HG03354 (cell line): Measurements from ENCODE around the gene THRA.
A peak's percentile ranks its signal among the peaks of the same experiment; 100 is the strongest.

Experiments
- ATAC-seq: cut with Tn5 transposase; IDR thresholded peaks from one replicate; pipeline ENCODE4 v1.9.1; 2021; ENCODE audit warnings: mild to moderate bottlenecking; ENCODE audit not compliant: unreplicated experiment, poor library complexity, severe bottlenecking

The THRA gene

GRCh38 chr17:40095944-40096791, 33.4 kb downstream of the THRA start:
- ATAC-seq = peak; percentile 57

DNA sequence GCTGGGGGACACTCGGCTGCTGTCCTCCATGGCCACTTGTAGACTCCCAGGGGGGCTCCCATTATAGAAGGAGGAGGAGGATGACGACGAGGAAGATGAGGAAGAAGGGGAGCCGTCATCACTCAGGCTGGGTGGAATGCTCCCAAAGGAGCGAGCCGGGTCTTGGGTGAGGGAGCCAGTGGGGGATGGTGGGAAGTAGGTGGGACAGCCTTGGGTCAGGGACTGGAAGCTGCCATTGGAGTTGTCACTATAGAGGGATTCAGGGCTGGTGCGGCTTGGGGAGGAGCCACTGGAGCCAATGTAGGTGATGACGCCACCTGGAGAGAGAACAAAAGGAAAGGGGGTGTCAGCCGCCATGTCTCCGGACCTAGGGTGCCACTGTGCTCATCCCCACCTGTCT, 34.3 kb downstream of the THRA start:
- ATAC-seq = no peak

DNA sequence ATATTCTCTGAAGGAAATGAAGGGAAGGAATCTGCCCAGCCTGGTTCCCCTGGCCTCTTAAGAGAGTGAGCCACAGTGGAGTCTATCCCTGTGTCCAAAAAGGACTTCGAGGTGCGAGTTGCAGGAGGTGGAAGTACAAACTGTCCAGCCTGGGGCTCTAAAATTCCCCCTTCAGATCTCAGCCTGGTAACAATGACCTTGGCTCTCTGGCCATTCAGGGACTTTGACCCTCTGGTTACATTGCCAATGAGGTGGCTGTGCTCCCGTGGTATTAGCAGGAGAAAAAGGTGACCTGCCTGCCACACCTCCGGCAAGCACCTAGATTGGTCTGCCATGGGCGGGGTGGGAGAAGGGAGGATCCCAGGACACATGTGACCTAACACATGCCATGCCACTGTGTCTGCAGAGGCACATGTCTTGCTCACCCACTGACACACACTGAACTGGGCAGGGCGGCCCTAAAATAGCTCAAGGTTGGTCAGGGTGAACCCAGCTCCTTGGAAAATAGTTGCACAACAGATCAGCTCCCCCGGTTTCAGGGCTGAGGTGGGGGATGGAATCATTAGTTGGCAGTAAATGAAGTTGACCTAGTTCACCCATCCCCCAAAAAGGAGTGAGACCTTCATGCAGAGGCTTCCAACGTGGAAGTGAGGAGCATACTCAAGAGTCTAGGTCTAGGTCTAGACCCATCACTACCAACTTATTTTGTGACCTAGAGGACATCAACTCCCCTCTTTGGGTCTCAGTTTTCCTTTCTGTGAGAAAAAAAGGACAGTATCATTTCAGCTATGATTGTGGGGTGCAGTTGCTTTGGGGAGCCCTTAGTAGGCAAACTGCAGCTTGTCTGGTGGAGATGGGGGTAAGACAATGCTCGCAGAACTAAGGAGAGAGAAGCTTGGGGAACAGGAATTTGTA, 35.4 kb downstream of the THRA start:
- no peak for ATAC-seq

GRCh38 chr17:40098846-40099618, 36.3 kb downstream of the THRA start:
- ATAC-seq = peak; percentile 63

DNA sequence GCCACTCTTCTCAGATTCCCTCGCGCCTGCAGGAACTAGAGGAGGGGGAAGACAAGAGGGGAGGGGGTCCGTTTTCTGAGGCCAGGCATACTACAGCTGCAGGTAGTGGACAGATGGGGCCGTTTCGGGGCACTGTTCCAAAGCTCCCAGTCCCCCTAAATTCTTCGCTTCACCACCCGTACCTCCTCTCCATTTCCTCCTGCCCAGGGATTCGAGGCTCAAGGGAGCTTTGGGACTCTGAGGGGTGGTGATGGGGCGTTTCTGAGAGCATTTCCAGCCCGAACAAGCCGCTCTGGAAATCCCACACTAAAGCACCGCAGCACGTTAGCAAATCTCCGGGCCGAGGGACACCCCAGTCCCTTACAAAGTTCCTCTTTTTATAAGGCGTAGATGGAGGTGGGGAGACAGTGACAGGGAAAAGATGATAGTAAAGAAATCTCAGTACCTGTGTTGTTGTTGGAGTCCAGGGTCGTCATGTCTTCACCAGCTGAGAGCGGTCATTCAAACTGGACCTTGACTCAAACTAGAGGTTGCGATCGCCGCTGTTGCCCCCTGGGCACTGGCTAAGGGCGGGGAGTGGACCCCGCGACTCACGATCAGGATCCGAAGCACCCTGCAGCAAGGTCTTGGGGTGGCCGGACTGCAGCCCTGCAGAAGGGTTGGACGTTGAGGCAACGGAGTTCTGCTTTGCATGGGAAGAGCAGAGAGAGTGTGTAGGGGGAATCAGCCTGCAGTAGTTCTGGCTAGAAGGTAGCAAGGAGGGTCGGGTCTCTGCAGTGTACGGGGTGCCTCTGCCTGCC, 37.1 kb downstream of the THRA start:
- ATAC-seq = no peak

DNA sequence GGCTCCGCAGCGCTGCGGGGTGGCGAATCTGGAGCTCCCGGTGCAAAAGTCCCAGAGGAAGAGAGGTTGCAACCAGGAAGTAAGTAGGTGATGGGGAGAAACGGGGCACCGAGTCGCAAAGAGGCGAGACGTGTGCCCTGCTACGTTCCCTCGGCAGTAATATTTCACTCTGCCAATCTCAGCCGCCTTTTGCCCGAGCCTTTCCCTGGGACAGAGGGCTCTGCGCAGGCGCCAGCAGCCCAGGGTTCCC, 37.6 kb downstream of the THRA start, which contains the start of gene NR1D1:
Gene NR1D1, minus strand, starts transcription at position 171 of the 250 bp plus-strand sequence. CDS start 495 bp downstream, outside the sequence.
- no peak for ATAC-seq

DNA sequence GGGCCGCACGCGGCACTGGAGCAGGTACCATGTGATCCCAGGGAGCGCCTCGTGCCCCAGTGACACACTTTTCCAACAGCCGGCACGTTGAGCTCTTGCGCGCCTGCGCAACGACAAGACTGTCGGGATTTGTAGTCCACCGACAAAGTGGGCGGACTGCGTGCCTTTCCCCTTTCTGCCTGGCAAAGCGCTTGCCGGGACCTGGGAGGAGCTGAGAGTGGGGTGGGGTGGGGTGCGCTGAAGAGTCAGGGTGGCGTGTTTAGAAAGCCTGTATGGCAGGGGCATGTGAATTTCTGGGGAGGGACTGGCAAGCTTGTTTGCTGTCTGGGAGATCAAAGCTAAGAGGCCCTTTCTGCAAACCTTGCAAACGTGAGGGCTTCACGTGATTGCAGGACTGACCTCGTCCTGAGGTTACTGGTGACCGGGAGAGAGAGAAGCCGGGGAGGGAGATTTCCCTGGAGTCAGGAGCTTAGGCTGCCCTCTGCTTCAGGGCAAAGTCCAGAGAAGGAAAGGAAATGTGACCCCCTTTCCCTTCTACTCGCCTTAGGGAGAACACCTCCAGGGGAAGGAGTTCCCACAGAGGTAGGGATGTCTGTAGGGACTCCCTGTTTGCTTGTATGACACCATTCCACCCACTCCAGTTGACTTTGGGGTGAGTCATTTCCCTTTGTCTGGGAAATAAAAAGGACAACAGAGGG, 38.1 kb downstream of the THRA start:
- ATAC-seq = peak; percentile 25

DNA sequence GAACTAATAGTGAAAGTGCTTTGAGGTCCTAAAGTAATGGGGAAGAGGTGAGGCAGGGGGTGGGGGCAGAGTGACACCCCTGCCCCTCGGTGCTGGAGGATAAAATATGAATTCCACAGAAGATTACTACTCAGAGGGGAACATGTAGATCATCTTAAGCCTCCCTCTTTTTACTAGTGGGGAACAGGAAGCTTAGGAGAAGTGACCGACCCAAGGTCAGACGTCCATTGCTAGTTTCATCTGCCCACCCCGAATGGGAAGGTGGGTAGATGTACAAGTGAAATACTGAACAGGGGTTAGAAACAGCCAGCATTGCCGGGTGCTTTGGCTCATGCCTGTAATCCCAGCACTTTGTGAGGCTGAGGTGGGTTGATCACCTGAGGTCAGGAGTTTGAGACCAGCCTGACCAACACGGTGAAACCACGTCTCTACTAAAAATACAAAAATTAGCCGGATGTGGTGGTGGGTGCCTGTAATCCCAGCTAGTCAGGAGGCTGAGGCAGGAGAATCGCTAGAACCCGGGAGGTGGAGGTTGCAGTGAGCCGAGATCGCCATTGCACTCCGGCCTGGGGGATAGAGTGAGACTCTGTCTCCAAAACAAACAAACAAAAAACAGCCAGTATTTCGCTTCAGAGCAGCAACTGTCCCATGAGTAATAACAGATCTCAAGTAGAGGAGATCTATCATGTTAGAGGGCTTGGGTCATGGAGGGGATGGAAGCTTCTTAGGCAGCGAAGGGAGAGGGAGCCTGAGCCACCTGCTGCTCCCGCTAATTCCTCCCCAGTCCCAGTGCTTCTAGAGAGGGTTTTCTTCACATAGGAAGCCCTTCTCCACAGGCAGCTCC, 38.8 kb downstream of the THRA start:
- ATAC-seq = no peak

DNA sequence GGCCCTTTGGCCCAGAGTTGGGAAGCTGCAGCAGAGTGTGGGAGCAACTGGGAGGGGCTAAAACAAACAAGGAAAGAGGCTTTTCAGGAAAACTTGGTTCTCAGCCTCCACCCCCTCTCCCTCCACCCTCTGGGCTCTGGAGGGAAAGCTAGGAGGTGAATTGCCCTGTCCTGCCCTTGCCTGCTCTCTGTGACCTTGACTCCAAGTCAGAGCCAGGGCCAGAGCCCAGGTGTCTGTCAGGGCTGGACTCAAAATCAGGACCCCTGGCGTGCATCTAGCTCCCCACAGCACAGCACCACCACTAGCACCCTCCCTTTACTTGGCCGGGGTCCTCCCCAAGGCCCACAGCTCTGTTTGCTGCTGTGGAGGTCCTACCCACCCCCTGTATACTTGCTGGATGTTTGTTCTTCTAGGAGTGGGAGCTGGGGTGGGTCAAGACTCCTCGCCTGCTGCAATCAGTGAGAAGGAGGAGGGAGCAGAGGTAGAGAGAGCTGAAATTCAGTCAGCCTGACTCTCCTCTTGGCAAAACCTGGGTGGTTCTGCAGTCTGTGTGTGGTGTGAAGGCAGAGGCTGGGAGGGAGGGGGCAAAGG, 40.4 kb downstream of the THRA start:
- ATAC-seq = no peak

DNA sequence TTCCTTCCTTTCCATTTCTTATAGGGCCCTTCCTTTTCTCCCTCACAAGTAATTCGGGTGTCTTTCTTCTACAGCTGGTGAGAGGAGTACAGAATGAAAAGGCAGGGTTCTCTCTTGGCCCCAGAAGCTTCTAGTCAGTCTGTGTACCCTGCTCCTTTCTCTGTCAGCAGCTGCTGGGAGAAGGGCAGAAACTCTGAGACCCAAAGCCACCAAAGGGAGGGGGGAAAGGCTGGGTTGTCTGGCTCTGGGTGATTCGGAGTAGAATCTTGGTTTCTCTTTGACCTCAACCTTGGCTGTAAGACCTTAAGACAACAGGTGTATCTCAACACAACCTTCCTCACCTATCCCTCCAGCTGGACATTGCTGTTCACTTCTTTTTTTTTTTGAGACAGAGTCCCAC, 40.9 kb downstream of the THRA start:
- ATAC-seq = no peak

- no peak for ATAC-seq
Observed at GRCh38 chr17:40104594-40105486, 42.1 kb downstream of the THRA start.

DNA sequence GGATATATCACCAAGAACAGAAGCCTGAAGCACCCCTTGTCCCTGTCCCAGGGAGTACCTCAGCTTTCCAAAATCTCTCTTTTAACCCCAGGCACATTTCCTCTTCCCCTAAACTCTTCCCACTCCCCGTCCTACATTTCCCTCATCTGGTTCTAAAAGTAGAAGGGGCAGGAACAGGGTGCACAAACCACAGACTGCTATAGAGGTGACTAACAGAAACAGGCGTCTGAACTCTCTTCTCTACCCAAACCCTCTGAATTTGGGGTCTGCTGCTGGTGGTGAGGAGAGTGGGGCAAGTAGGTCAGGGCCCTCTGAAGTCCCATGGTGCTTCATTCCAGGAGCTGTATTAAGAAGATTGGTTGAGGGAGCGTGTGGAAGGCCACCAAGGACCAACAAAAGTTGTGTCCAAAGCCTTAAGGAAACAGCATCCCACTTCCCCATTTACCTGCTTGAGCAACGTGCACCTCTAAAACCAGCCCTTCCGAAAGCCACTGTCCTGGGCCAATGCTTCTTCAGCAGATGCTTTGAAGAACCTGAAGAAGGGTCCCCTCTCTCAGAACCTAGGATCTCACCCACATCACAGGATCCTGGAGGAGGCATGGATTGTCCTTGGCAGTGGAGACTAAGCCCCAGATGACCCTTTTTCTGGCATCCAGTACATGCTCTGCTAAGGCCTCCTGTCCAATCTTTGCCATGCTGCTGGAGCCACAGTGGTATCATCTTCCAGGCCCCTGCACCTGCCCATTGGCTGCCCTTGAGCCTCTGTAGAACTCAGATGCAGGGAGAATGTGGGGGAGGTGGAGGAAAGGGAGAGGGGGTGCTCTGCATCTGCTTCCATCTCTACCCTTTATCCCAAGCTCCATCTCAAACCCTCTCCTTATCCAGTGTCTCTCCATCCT, 43.3 kb downstream of the THRA start:
- no peak for ATAC-seq

- no peak for ATAC-seq
Observed at GRCh38 chr17:40106760-40107521, 44.2 kb downstream of the THRA start.

GRCh38 chr17:40107522-40108174, 44.9 kb downstream of the THRA start:
- ATAC-seq = no peak
